Erythroblast (primary cell): ENCODE measurements around the gene BRCA1.

Experiments
- GATA1 ChIP-seq: IDR thresholded peaks from 2 replicates; pipeline ENCODE4 v1.6.1; 2011; ENCODE audit warnings: low read depth, mild to moderate bottlenecking, control low read depth, low read length, moderate library complexity
- POLR2A ChIP-seq: IDR thresholded peaks from 2 replicates; pipeline ENCODE4 v1.6.1; 2011; ENCODE audit warnings: mild to moderate bottlenecking, low read length

- TF ChIP-seq POLR2A (no peak), GATA1 (no peak)
These were observed 9.8 kb upstream of the BRCA1 start for GRCh38 chr17:43134774-43135453.
